OCI-LY1 (cell line): Measurements from ENCODE around the gene UGT1A10.

Experiments
- H2AFZ ChIP-seq: fragments of 200-600 bp; sonication (generic), shearing (Covaris generic); 2 replicates; pipeline ENCODE4 v1.6.0; 2014; ENCODE audit warnings: antibody characterized with exemption, mild to moderate bottlenecking, low read length
- H3F3A ChIP-seq: fragments of 200-600 bp; sonication (generic), shearing (Covaris generic); 2 replicates; pipeline ENCODE4 v1.6.0; 2014; ENCODE audit warnings: mild to moderate bottlenecking, antibody characterized with exemption, low read length, moderate library complexity; ENCODE audit not compliant: insufficient read depth
- H3K27ac ChIP-seq: fragments of 200-600 bp; sonication (generic); 2 replicates; pipeline ENCODE4 v1.5.1; 2014; ENCODE audit warnings: low read length, mixed run types, mild to moderate bottlenecking, low read depth; ENCODE audit not compliant: poor library complexity, severe bottlenecking
- H3K27me3 ChIP-seq: fragments of 200-600 bp; sonication (generic); 2 replicates; pipeline ENCODE4 v1.6.0; 2014; ENCODE audit warnings: antibody characterized with exemption, mild to moderate bottlenecking, low read length, moderate library complexity; ENCODE audit not compliant: insufficient read depth
- H3K36me3 ChIP-seq: fragments of 200-600 bp; sonication (generic); 2 replicates; pipeline ENCODE4 v1.6.1; 2014; ENCODE audit warnings: mild to moderate bottlenecking, antibody characterized with exemption, low read length, moderate library complexity, mixed read lengths; ENCODE audit not compliant: insufficient read depth
- H3K4me1 ChIP-seq: fragments of 200-600 bp; sonication (generic); 2 replicates; pipeline ENCODE4 v1.5.1; 2014; ENCODE audit warnings: mild to moderate bottlenecking, low read length, moderate library complexity; ENCODE audit not compliant: insufficient read depth, severe bottlenecking
- H3K4me2 ChIP-seq: fragments of 200-600 bp; sonication (generic), shearing (Covaris generic); 2 replicates; pipeline ENCODE4 v1.6.1; 2014; ENCODE audit warnings: low read length
- H3K4me3 ChIP-seq: fragments of 200-600 bp; sonication (generic); 2 replicates; pipeline ENCODE4 v1.5.1; 2014; ENCODE audit warnings: low read length, low read depth, mild to moderate bottlenecking, mixed read lengths; ENCODE audit not compliant: poor library complexity, severe bottlenecking
- H3K79me2 ChIP-seq: fragments of 200-600 bp; shearing (Covaris generic); 2 replicates; pipeline ENCODE4 v1.6.1; 2016; ENCODE audit warnings: mixed run types, low read length, mixed read lengths; ENCODE audit not compliant: insufficient read depth
- H3K9ac ChIP-seq: fragments of 200-600 bp; sonication (generic), shearing (Covaris generic); 2 replicates; pipeline ENCODE4 v1.6.1; 2014; ENCODE audit warnings: mild to moderate bottlenecking, low read length, mixed read lengths
- H3K9me2 ChIP-seq: fragments of 200-600 bp; sonication (generic), shearing (Covaris generic); 2 replicates; pipeline ENCODE4 v1.6.1; 2014; ENCODE audit warnings: low read depth, mild to moderate bottlenecking, low read length, mixed read lengths
- H3K9me3 ChIP-seq: fragments of 200-600 bp; shearing (Covaris generic); 2 replicates; pipeline ENCODE4 v1.6.1; 2014; ENCODE audit warnings: low read length, mixed read lengths
- H4K20me1 ChIP-seq: fragments of 200-600 bp; sonication (generic), shearing (Covaris generic); 2 replicates; pipeline ENCODE4 v1.6.0; 2016; ENCODE audit warnings: mild to moderate bottlenecking, low read length; ENCODE audit not compliant: insufficient read depth
- CTCF ChIP-seq: fragments of 200-600 bp; sonication (generic), shearing (Covaris generic); IDR thresholded peaks from 2 replicates; pipeline ENCODE4 v1.5.1; 2017; ENCODE audit warnings: mild to moderate bottlenecking, antibody characterized with exemption, low read length, moderate library complexity, mixed read lengths
- EZH2 ChIP-seq: fragments of 200-600 bp; sonication (generic), shearing (Covaris generic); IDR thresholded peaks from 2 replicates; pipeline ENCODE4 v1.8.0; 2017; ENCODE audit warnings: borderline replicate concordance, mixed run types, mild to moderate bottlenecking, antibody characterized with exemption, low read length, moderate library complexity, mixed read lengths

The UGT1A10 gene

GRCh38 chr2:233671290-233672161 is 35.3 kb downstream of the UGT1A10 start, which contains the start of gene UGT1A9:
Gene UGT1A9, plus strand, starts transcription at chr2:233671898. Its CDS starts 37 bp downstream, at chr2:233671935.
- Histone ChIP-seq H3K9me2 (no peaks in the 10 kb centered on the region), H3K9ac (no peak within 1 kb of the TSS), H3K36me3 (no peaks in the 10 kb centered on the region), H4K20me1 (no peaks in the 10 kb centered on the region), H3K79me2 (no peaks in the 10 kb centered on the region), H3F3A (no peaks in the 10 kb centered on the region), H3K4me1 (no peaks in the 10 kb centered on the region), H3K4me2 (no peak within 1 kb of the TSS), H3K9me3 (no peaks in the 10 kb centered on the region), H3K27me3 (no peaks in the 10 kb centered on the region; the same call in 1 of the 2 replicates), H3K27ac (no peak within 1 kb of the TSS), H2AFZ (no peak within 1 kb of the TSS), H3K4me3 (no peak within 1 kb of the TSS)
- TF ChIP-seq CTCF (no peak), EZH2 (no peak)

DNA sequence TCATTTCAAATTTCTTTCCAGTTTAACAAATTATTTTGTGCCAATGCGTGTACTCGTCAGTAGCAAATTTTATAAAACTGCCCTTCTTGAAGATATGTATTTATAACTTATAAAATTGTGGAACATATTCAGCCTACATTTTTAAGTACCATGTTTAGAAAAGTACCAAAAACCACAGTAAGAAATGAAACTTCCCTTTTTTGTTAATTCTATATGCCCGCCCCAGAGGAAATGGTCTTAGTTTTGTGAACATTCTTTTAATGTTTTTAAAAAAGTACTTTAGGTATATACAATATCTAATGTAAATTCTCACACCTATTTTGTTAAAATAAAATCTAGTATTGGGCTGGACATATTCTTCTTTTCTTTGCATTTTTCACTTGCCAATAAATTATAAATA is 36.6 kb downstream of the UGT1A10 start:
- TF ChIP-seq EZH2, result no peak
- TF ChIP-seq CTCF, result no peak
- no peak overlapping the region for H2AFZ ChIP-seq
- H3K9me3 ChIP-seq, result no peaks in the 10 kb centered on the region
- no peaks in the 10 kb centered on the region for H3K4me1 ChIP-seq
- H3K27ac ChIP-seq, result no peak overlapping the region
- no peaks in the 10 kb centered on the region; the same call in 1 of the 2 replicates for H3K27me3 ChIP-seq
- H4K20me1 ChIP-seq, result no peaks in the 10 kb centered on the region
- H3K9me2 ChIP-seq, result no peaks in the 10 kb centered on the region
- H3K4me3 ChIP-seq, result no peak overlapping the region
- H3K9ac ChIP-seq, result no peak overlapping the region
- no peaks in the 10 kb centered on the region for H3K36me3 ChIP-seq
- H3K79me2 ChIP-seq, result no peaks in the 10 kb centered on the region
- H3K4me2 ChIP-seq, result no peak overlapping the region
- H3F3A ChIP-seq, result no peaks in the 10 kb centered on the region

GRCh38 chr2:233673896-233674295 is 37.6 kb downstream of the UGT1A10 start:
- no peaks in the 10 kb centered on the region for H3K4me1 ChIP-seq
- no peaks in the 10 kb centered on the region for H3K79me2 ChIP-seq
- no peaks in the 10 kb centered on the region for H3K9me3 ChIP-seq
- H4K20me1 ChIP-seq, result no peaks in the 10 kb centered on the region
- no peak overlapping the region for H3K4me2 ChIP-seq
- no peak overlapping the region for H3K9ac ChIP-seq
- no peak for TF ChIP-seq CTCF
- TF ChIP-seq EZH2, result no peak
- no peak overlapping the region for H3K27ac ChIP-seq
- H3K36me3 ChIP-seq, result no peaks in the 10 kb centered on the region
- no peak overlapping the region for H2AFZ ChIP-seq
- H3K4me3 ChIP-seq, result no peak overlapping the region
- no peaks in the 10 kb centered on the region for H3K9me2 ChIP-seq
- H3K27me3 ChIP-seq, result no peaks in the 10 kb centered on the region; the same call in 1 of the 2 replicates
- H3F3A ChIP-seq, result no peaks in the 10 kb centered on the region
